HG02759 (cell line): ENCODE data around the gene AFAP1L2.

Experiments used
- ATAC-seq: cut with Tn5 transposase; IDR thresholded peaks from one replicate; pipeline ENCODE4 v1.9.1; 2021; ENCODE audit warnings: mild to moderate bottlenecking, moderate library complexity; ENCODE audit not compliant: unreplicated experiment

The AFAP1L2 gene

DNA sequence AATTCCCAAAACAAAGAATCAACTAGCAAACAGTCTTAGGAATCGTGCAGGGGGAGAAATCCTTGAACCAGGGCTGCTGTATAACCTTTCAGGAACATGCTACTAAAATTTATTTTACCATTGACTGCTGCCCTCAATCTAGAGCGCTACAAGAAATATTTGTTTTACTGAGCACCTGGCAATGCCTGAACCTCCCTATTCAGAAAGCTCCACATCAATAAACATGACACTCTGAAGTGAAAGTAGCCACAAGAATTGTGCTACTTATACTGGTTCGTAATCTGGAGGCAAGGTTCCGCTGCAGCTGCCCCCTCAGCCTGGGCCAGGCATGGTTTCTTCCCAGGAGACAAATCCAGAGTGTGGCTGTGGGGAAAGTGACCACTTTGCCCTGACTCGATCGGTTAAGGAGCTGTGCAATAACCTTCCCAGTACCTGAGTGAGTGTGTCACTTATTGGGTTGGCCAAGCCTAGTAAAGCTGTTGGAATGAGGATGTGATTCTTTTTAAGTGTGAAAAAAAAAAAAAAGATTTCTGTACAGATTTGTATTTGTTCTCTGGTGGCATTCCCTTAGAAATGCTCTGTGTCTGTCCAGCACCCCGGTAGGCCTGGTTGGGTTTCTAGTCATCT lies 157.5 kb downstream of the AFAP1L2 start:
- no peak for ATAC-seq

DNA sequence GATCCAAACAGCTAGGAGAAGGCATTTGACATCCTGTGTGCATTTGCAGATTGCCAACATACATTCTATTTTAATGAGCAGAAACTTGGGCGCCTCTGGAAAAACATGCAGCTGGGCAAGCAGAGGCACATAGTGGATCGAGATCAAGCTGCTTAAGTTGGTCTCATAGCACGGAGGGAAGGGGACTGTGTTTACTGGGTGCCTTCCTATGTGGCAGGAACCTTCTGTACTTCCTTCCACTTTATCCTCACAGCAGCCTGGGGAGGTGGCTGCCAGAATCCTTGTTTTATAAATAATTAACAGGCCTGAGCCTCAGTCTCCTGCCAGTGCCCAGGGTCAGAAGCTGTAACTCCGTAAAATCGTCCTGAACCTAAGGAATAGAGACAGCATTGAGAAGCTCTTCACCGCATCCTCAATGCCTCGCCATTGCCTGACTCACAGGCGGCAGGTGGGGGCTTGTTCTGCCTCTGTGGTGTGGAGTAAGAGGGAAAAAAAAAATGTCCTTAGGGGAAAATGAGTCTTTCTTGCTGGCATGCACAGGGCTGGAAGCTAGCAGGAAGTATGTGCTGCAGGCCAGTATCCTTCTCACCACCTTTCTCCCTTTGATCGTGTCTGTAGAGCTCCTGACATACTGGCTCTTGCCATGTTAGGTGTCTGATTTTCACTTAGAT lies 159.0 kb downstream of the AFAP1L2 start:
- ATAC-seq = no peak
